GM19452 (cell line): Measurements from ENCODE around the gene SEMA5A.

ENCODE experiments used
- ATAC-seq: cut with Tn5 transposase; IDR thresholded peaks from one replicate; pipeline ENCODE4 v1.9.1; 2021; ENCODE audit not compliant: unreplicated experiment

SEMA5A gene

DNA sequence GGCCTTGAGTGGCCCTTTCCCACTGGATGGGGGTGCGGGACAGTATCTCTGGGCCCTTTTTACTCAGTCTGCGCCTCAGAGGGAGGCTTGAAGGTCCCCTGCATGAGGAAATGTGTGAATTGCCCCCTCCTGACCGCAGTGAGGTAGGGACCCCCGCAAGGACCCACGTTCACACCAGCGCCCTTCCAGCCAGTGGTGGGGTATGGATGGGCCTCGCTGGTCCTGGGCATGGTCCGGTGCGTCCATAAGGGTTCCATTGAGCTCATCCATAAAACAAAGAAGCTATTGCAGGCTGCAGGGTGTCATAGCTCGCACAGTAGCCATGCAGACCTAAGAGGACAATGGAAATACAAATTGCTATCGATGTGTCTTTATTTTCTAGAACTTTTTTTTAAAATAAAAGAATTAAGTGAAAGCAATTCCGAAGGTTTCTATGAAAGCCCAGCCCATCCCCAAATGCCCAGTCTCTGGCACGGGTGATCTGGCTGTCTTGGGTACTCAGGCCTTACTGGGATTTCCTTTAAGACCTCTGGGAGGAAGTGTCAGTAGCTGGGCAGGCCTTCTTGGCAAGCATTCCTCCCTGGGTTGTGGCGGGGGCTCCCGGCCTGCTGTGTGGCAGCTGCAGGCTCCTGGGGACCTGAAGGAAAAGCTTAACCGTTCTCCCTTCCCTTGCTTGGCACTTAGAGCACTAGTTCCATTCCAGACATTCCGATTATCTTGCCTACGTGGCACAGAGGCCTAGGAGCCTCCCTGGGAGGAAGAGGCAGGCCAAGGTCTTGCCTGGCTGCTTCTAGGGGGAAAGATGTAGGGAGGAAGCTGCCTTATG lies 1.5 kb upstream of the SEMA5A start:
- ATAC-seq: no peak

DNA sequence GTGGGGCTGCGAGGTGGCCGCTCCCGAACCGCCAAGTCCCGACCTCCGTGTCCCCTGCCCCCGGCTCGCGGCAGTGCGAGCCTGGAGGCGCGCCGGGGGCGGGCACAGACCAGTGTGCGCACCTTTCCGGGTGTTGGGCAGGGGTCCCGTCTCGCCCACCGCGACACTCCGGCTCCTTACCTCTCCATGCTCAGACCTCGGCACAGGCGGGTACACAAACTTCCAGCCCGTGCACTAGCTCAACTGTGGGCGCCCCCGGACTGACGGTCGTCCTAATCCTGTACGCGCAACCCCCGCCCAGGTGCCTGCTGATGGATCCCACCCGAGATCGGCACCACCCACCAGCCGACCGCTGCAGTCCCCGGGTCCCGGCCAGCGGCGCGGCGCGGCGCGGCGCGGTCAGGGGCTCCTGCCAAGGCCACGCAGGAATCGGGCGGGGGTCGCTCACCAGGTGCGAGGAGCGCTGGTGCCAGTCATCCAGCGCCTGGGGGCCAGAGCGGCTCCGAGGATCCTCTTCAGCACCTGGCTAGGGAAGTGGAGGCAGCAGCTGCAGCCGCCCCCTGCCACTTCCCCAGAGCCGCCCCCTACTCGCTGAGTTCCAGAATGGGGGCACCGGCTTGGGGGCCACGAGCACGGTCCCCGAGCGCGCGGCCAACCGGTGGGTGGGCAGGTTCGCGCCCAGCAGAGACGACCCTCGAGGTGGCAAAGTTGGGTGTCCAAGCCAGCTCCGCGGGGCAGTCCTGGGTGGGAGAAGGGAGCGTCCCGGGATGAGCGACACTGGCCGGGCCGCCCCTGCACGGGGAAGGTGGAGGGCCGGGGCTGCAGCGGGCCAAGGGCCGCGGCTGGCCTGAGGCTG lies 511 bp downstream of the SEMA5A start:
- ATAC-seq: peak; percentile 8

DNA sequence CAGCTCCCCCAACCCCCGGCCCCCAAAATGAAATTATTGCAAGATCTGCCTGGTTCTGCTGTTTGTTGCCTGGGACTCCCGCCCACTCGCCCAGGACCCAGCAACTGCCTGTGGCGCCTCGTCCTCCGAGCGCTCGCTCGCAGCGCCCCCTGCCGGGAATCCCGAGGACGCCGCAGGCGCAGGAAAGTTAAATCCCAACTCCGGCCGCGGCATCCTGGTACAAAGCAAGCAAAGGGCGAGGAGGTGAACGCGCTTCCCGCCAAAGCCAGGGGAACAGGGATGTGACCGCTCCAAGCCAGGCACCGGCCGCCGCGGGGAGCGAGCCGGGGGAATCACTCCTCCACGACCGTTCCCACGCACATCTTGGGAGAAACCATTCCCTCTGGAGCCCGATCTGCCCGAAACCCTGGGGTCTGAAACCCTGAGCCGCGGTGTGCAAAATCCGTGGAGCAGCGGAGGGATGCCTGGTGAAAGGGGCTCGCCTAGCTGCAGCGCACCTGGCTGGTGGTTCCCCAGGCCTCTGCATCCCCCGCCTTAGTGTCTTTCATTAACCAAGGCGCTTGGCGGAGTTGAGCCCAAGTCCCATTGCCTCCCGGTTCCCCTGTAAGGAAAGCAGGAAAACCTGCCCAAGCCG lies 1.3 kb downstream of the SEMA5A start:
- ATAC-seq: peak; percentile 75

DNA sequence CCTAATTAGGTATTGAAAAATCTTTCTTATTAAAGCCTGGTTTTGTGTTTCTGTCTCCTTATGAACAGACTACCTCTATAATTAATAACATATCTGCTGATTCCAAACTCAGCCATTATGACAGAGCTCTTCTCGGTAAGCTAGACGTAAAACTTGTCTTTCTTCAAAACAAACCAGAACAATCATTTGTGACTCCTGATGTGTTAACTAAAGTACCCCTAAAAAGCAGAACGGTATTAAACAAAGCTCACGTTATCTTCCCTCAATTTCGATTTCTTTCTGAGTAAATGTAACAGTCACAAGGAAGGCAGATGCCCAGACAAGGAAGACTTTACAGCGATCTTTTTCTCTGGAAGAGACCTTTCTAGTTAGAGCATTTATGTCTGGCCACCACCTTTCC lies 1.8 kb downstream of the SEMA5A start:
- no peak for ATAC-seq

DNA sequence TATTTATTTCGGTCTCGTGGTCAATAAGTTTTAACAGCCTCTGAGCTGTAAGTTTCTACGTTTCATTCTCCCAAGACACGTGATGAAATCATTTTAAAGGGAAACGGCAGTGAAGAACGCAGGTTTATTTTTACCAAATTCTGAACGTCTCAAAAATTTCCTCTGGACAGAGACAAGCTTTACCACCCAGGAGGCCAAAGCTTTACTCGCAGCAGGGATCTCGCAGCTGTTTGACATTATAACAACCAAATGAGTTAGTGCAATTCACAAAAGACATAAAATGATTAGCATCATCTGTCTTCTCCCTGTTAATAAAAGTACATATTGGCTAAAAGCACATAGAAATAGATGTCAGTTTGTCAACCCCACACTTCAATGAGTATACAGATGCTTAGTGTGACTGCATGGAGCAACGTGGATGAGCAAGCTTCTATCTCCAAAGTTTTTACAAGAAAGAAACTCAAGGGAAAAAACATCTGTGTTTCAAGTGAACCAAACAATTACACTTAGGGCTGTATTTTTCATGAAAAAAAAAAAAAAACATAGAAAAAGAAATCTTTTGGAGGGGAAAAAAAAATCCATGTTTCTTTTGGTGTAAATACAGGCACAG lies 2.5 kb downstream of the SEMA5A start:
- no peak for ATAC-seq

DNA sequence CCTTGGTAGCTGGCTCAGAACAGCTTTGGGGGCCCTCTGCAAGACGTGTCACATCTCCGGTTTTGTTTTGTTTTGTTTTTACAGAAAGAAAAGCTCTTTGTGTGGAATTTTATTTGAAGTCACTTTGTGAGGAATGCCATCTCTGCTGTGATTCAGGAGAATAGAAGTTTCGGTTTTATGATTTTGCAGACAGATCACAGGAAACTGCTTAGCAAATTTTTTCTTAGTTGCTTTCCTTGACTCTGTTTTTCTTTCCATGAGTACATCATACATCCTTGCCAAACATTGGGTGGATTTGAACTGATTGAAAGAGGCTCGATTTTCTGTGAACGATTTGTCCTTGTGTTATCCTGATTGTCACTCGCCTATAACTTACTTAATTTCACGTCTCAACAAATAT lies 5.1 kb downstream of the SEMA5A start:
- ATAC-seq: no peak

DNA sequence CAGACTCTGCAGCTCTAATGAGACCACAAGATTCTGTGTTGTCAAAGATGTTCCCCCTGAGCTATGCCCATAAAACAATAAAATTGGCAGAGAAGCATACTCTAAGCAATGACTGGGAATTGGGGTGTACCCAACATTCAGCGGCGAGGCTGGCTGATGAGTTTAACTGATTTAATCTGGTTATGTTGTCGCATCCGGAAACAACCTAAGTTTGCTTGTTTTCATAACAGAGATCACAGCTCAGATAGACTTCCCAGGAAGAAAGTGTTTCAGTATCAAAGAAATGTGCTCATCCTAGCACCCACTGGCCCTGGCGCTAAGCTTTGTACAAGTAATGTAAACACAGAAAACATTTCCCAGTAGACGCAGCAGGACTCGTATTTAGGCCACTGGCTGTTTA lies 7.4 kb downstream of the SEMA5A start:
- no peak for ATAC-seq

DNA sequence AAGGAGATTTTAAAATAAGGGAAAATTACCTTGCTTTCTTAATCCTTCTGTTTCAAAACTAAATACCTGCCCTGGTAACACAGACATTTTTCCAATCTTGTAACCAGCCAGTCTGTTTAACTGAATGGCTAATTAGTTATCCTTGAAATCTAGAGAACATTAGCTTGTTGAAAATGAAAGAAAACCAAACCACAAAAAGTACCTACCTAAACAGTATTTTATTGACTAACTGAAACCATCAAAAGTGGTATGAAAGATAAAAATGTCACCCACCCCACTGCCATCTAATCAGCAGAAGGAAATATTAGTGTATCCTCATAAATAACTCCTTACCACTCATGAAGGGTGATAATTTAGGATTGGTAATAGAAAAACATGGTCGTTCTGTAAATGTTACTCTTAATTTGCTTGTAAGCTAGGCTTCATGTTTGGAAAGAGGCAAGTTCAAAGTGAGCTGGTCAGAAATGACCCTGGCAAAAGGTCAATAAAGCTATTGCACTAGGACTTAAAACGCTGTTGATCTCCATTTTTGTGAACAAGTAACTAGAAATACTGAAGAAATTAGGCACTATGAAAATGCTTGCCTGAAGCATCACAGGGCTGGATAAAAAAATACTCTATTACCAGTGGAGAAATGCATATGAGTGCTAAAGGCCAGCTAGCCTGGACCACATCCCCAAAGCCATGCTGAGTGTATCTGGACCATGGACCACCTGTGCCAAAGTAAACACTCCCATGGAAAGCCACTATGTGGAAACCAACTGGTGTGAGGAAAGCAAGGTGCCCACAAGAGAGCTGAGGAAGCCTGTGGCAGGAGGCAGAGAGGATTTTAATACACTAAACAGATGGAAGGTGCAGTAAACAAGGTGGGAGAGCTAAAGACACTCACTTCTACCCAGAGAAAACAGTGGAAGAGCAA lies 8.4 kb downstream of the SEMA5A start:
- ATAC-seq: no peak

DNA sequence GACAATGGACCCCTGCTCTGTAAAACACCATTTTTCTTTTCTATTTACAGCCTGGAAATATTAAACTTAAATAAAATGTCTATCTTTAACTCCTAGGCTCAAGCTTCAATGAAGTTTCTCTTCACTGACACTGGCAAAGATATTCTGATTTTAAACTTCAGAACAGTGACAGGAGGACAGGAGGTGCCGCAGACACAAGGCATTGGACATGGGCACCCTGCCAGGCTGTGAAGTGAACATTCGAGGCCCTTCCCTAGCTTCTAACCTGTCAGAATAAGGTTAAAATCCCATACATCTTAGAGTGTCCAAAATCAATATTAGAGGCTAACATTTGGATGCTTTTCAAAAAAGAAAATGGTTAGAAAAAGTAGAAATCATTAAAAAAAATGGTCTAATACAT lies 9.2 kb downstream of the SEMA5A start:
- ATAC-seq: no peak

DNA sequence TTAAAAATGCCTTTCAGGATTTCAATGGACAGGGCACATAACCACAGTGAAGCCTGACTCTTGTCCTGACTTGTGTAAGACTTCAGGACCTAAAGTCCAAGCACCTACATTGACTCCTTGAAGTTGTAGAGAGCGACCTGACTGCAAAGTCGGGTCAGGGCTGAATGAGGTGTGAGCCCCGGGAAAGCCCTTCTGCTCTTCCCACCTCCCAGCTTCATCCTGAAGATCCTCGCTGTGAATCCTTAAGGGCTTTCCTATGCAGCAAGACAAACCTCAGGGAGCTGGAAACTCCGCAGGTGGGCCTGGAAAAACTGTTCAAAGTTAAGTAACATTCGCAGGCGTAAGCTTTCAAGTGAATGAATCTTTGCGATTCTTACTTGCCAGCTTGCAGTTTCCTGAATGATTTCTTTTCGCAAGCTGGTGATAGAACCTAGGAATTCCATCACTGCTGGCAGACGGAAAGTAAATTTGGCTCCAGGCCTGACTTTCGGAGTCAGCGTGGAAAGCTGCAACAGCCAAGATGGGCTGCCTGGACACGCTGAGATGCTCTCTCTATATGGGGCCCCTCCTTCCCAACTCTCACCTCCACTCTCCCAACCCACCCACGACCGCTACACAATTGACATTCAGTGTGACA lies 10.9 kb downstream of the SEMA5A start:
- ATAC-seq: no peak

DNA sequence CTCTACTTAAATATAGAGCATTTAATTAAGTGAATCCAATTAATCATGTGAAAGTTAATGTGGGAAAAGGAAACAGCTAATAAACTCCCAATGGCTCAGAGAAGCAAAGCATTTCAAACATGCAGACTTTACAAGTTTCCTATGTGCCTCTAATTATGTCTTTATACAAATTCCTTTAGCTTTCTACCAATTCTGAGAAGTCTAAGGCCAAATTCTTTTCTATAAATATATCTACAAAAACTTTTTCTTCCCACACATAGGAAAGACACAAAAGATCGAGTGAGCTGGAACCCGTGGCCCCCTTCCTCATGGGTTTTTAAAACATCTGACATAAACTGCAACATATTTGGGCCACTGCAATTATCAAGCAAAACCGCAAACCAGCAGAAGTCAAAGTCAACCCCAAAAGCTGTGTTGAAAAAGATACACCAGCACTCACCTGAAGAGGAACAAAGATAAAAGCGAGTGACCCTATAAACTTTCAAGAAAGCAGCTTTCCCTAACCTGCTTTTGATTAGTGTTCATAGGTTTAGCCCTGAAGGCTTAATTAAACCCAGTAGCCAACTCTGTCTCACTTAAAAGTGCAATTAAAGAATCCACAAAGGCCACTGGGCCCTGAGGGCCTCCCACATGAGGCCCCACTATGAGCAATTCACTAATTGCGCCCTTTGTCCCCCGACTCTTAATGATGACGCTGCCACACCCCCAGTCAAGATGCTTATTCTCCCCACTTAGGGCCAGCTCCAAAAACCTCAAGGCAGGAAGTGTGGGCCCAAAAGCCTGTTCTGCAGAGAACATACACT lies 12.1 kb downstream of the SEMA5A start:
- no peak for ATAC-seq

DNA sequence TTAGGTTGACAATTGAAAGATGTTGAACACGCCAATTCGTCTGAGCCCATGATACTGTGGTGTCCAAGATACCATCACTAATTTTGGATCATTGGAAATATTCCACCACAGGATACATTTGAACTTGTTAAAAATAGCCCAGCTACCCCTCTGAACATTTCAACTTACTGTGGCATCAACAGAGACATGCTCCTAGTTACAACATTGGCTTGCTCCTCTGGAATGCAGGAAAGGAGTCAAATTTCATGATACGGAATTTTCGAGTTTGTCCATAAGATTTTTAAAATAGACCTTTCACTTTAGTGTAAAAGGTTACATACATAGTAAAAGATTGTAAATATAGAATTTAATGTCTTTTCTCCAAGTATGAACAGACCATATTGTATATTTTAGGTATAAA lies 12.8 kb downstream of the SEMA5A start:
- ATAC-seq: no peak

DNA sequence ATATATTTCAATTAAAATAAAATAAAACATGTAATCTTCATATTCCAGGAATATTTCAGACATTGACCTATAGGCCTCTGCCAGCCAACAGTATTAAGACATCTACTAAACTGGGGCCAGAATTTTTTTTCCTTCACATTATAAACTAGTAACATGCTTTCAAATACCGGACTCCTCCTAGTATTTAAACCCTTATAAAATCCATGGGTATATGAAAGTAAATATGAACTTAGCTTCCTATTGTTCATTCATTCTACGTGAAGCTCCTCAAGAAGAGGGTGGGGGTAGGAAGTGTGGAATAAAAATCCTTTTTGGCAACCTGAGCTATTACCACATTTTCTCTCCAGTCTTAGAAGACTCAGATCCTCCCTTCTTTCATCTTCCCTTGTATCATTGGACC lies 16.4 kb downstream of the SEMA5A start:
- ATAC-seq: no peak

DNA sequence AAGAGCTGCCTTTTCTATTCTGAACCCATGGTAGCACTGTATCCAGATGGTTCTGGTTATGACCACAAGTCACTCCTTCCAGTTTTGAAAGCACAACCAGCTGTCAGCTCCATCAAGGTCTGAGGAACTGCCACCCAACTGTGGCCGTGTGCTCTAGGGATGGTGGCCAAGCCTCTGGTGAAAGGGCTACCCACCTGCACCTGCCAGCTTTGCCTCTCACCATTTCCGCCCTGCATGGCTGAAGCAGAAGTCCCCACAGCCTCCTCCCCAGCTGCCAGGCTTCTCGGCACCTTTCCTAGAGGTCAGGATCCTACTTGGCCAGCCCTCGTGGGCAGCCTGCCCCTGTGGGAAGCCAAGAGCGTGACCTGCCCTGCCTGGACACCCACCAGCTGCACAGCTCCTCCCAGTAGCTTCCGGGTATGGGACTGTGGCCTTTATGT lies 16.8 kb downstream of the SEMA5A start:
- ATAC-seq: no peak

DNA sequence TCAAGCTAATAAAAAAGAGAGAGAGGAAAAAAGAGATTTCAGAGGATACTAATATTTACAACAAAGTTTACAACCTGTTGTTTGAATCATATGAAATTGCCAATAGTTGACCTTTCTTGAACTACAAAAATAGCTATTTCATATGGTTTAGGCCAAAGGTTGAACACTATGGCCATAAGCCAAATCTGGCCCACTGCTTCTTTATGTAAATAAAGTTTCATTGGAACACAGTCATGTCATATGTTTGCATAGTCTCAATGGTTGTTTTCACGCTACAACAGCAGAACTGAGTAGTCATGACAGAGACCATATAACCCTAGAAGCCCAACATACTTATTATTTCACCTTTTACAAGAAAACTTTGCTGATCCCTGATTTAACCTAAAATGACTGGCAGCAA lies 20.9 kb downstream of the SEMA5A start:
- ATAC-seq: no peak

DNA sequence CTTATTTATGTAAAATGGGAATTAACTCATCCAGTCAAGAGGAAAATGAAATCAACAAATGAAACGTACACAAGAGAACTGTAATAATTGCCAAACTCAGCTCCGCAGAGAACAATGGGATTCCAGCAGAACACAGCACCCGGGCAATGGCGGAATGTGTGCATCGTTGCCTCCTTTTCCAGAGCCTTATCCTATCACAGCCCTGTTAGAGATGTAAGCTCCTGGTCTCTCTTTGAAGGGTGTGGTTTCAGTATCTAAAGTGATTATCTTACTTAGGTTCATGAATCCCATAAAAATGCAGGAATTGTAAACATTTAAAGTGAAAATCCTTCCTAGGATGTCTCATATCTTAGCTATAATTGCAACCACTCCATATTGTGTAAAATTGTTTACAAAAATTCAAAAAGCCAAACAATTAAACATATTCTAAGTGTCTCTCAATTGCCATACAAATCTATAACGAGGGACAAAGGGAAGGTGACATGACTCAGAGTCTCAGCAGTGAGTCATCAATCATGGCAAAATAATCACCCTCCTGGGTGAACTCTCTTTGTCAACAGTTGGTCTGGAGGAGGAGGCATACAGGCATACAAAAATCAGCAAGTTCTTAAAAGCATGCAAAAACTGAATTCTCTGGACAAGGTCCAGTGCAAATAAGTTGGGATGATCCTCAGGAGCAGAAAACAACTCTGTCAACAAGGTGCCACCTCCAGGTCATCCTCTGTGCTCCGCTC lies 22.6 kb downstream of the SEMA5A start:
- ATAC-seq: no peak

DNA sequence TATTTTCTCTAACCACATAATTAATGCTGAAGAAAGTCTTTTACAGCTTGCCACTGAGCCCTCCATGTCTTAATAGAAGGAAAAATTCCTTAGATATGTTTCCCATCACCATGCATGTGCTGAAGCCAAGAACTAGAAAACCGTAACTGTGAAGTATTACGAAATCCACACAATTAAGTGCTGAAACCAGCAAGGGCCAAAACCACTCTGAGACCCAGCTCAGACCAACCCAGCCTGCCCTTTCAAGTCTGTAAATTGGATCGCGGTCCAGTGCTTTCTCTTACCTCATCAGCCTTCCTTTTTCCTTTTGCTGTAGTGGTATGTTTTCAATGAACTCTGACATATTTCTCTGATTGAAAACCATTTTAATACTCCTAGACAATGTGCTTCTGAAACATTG lies 26.3 kb downstream of the SEMA5A start:
- ATAC-seq: no peak

DNA sequence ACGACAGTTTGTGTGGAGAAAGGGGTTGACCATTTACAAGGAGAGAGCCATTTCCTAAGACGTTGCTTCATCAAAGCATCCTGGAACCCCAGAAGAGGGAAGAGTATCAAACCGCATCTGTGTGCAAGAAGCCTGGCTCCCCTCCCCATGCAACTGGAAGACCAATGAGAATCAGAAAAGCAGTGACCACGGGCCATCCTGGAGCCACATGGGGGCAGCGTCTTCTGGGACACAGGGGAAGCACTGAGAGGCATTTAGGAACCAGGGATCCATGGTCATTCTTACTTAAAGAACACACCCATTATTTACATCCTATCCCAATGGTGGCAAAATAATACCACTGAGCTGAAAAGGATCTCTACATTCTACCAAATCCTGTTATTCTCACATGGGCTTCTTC lies 29.3 kb downstream of the SEMA5A start:
- ATAC-seq: no peak
